HG03565 (cell line): ENCODE results near the gene DMBT1.

Source experiments
- ATAC-seq: cut with Tn5 transposase; IDR thresholded peaks from one replicate; pipeline ENCODE4 v1.9.1; 2021; ENCODE audit warnings: mild to moderate bottlenecking, moderate library complexity; ENCODE audit not compliant: unreplicated experiment

DMBT1 gene

DNA sequence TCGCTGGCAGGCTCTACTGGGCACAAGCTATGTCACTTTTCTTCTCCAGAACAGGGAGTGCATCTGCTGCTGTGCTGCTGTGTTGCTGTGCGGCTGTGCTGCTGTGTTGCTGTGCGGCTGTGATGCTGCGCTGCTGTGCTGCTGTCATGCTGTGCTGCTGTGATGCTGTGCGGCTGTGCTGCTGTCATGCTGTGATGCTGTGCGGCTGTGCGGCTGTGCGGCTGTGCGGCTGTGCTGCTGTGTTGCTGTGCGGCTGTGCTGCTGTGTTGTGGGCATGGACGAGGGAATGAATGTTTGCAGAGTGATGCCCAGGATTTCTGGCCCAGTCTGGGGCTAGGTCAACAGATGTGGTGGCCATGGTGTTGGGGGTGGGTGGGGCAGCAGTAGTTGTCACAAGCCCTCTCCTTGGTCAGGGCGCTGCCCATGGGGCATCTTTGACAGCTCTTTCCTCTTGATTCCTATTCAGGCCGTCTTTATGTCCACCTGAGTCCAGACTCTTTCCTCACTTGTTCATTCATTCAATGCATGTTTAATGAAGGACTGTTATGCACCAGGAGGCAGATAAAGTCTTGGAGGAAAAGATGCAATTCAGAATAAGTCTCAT is 83.5 kb downstream of the DMBT1 start:
- ATAC-seq = no peak

DNA sequence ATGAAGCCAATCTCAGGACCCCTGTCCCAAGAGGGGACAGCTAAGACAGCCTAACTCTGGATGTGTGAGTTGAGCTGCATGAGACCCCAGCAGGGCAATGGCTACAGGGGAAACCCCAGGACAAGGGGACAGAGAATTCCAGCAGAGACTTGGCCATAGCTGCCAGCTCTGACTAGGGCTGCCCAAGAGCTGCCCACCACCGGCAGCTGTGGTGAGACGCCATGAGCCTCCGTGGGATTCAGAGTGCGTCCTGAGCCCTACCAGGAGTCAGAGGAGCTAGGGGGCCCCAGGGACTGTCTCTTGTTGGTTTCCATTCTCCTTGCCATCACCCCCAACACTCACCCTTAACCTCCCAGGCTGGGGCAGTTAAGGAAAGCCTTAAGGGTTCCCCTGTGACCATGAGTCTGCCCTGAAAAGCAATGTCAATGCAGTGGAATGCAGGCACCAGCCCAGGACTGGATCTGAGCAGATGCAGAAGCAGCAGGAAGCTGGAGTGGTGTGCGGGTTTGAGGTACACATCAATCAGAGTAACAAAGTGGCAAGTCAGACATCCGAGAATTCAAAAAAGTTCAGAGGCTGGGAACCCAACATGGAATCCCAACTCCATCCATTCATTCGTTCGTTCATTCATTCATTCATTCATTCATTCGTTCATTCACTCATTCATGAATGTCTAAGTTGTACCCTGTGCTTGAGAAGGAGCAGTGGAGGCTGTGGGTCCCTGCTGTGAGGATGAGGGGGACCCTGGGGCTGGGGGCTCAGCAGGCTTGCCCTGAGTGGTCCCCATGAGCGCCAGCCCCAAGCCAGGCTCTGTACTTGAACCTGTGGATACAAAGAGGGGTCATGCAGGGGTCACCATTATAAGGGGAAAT is 86.2 kb downstream of the DMBT1 start:
- no peak for ATAC-seq

DNA sequence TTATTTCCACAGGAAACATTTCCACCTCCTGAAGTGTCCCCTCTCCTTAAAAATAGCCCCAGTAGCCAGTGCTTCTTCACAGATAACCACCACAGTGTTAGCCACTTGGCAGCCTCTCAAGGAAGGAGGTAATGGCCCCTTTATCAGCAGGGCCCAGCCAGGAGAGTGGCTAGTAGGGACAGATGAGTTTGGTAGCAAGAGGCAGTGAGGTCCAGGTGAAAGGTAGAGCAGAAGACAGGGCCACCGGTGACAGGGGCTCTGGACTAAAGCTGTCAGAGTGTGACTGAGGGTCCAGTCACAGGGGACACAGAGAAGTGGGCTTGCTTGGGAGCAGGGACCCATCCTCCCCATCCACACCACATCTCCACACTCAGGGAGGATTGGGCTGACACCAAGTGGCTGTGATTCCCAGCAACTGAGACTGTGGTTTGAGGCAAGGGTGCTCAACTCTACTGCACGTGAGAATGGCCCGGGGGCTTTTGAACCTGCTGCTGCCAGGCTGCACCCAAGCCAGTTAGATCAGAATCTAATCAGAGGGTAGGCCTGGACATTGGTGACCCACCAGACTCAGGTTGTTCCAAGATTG is 86.9 kb downstream of the DMBT1 start:
- no peak for ATAC-seq

DNA sequence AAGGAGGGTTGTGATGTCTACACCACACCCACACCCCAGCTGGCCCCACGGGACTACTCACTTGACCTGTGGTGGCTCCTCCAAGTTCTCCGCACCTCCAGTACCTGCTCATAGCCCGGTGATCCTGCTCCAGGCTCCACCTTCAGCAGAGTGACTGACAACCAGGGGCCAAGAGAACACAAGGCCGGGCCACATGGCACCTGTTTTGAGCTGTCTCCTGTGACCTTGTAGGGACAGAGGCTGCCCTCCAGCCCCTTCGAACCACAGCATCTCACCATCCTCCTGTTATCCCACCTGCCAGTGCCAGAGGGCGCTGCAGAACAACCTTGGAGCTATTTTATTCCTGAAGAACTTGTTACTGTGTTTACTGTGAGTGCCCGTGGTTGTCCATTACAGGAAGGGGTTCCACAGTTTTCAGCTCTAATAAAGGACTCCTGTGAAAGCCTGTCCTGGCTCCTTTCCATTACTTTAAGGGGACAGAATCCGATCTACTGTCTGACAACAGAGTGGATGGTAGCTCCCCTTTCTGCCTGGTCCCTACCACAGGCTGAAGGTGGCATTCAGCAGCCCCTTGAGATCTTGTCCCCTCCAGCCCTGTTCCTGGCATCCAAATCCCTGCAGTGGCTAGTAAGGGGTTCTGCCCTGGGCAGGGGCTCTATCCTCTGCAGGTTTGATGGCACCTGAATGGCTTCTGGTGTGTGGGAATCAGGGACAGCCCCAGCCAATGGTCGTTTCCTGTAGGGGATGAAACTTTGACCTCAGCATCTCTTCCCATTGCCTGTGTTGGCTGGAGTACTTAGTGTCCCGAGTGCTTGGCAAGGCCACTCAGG is 88.3 kb downstream of the DMBT1 start:
- no peak for ATAC-seq

DNA sequence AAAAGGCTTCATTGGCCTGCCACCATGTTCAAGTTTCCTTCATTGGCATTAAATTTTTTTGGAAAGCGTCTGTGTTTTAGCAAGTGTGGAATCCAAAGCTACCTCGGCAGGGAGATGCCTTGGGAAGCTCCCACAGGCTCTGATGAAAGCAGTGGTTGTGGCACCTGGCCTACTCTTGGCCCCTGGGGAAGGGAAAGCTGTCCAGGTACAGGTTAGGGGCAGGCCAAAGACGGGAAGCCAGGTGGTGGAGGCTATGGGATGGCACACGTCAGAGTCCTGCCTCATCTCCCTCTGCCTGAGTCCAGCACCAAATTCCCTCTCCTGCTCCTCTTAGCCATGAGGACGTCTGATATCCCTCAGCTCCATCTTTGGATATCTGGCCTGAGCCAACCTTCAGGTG is 89.3 kb downstream of the DMBT1 start:
- no peak for ATAC-seq

DNA sequence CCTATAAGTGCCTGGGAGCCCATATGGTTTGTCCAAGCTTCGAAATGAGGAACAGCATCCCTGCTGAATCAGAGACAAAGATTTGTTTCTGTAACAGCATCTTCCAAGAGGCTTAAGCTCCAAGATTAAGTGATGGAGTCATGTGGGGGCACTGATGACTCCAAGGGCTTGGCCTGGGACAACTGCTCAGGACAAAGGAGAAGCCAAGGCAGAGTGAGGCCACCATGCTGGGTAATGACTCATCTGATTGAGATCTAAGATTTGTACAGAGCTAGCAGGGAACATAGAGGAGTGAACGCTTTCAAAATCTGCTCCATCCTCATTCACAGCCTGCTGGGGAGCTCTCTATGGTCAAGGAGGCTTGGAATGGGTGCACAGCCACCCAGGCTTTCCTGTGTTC is 89.8 kb downstream of the DMBT1 start:
- no peak for ATAC-seq

DNA sequence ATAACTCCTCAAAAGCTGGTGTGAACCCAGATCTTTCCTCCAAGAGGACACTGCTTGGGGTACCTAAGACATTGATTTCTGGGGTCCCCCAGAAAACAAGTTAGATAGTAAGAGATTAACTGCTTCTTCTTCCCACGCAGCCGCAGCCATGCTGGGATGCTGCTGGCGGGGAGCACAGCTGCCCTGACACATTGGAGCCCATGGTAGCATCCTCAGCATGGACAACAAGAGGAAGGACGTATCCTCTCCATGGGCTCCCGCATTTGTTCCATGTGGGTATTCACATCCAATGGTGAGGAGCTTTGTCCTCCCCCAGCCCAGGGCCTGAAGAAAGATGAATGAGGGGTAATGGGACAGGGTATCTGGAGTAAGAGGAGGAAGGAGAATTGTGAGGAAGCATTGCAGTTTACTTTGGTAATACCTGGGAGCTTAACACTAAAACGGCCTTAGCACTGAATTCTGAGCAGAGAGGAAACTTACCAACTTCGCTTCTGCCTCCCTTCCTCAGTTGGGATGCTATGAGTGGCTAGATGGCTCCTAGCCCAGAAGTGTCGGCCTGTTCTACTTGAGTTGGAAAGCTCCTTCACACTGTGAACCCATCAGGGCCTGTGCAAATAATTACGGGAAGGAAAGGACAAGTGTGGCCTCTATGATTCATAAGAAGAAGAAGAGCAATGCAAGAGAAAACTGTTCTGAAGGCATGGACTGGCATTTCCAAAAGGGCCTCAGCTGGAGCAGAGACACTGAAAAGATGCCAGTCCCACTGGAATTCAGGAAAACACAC is 95.2 kb downstream of the DMBT1 start:
- ATAC-seq = no peak

DNA sequence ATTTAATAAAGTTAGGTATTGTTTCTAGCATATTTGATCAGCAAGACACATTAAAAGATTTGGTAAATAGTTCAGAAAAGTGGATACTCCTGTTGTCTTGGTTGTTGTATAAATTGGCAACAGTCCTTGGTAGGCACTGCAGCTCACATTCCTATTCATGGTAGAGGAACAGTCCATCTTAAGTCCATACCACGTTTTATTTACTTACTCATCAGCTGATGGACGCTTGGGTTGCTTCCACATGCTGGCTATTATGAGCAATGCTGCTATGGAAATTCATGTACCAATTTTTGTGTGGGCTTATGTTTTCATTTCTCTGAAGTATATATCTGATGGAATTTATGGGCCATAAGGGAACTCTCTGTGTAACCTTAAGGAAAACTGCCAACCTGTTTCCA is 95.8 kb downstream of the DMBT1 start:
- ATAC-seq = no peak

DNA sequence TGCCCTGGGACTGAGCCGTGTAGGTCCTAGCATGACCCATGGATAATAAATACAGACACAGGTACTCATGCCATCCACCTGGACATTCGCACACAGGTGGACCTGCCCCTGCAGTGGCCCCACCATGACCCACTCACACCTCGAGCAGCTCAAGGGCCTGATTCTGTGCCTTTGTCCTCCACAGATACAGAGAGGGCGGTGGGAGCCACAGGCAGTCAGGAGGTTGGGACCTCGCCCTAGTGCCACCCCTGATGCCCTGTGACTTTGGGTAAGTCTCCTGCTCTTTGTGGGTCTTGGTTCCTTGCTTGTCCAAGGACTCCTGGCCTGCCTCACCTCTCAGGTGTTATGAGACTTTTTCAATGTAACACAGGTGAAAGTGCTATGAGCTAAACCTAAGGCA is 96.2 kb downstream of the DMBT1 start:
- ATAC-seq = no peak

DNA sequence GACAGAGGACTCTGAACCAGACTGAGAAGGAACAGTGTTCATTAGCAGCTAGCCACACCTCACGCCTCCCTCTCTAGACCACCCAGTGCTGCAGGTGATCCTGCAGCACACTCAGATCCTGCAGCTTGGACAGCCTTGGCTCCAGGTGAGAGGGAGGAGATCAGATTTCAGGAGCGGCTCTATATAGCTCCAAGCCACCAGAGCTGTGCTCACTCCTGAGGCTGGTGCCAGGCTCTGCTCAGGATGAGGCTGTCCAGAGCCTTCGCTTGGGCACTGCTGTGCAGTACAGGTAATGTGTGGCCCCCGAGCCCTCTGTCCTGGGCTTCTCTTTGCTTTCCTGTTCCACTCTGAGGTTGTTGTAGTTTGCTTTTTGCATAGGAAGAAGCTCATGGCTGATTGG is 96.7 kb downstream of the DMBT1 start:
- no peak for ATAC-seq

DNA sequence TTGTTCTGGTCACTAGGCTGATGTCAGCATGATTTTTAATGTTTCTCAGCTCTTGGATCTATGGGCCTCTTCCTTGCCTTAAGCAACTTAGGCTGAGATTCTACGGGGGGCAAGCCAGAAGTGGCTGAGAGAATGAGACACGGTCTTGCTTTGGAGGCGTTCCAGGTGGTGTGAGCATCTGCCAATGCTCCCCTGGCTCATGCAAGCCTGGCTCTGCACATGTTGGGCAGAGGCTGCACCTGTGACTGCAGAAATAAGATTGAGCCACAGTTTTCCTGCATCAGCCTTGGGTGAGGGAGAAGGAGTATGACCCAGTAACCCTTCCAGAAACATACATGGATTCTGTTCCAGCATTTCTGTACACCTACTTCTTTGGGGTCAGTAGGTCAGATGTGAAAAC is 97.2 kb downstream of the DMBT1 start:
- no peak for ATAC-seq

DNA sequence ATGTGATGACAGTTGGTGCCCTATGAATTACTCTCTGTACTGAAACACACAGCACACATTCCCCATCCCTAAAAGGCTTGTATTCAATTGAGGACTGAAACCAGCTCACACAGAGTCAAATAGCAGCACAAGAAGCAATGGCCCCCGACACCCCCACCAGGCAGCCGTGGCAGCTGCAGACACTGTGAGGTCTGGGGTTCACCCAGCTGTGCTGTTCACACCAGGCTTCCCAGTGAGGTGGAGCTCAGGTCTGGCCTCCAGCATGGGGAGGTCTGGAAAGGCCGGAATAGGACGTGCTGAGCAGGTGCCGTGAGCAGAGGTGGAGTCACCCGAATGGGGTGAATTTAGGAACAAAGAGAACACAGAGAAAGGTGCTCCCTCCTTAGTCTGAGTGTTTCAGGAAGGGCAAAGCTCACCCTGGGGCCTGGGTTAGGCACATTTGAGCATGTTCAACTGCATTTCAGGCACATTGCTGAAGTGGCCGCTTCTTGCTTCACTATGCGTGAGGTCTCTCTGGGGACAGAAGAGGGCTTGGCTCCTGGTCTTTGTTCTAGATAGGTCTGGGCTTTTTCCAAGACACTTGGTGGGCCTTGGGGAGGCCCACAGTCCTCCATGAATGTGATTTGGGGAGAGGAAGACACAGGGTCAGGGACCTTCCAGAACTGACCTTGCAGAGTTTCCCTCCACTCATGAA is 97.9 kb downstream of the DMBT1 start:
- no peak for ATAC-seq

DNA sequence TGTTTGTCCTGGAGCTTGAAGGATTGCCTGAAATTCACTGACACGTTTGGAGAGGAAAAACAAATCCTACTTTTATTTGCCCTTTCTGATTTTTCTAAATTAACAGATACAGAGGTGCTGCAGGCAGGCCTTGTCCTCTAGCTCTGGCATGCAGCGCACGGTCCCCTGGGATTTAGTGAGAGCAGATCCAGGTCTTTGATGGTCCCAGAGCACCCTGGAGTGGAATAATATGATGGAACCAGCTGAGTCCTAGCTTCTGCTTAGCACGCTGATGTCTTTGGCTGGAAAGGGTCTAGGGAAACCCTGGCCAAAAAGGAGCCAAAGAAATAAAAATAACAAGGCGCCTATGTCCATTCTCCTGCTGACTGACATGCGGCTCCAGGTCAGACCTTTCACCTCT is 98.6 kb downstream of the DMBT1 start:
- no peak for ATAC-seq

DNA sequence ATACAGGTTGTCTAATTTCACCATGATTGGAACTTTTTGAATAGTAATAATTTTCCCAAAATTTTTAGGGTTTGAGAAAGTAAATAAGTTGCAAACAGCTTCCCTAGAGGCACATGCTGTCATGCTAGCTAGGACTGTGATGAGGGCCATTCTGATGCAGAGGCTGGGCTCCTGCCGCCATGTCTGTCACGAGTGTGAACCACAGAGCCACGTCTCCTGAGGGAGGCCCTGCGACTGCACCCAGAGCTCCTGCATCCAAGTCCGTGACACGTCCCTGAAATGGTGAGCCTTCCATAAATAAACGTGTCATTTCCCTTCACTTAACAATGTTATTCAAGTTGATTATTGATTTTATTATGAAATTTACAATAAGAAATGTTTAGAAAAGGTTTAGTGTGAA is 99.1 kb downstream of the DMBT1 start:
- no peak for ATAC-seq

DNA sequence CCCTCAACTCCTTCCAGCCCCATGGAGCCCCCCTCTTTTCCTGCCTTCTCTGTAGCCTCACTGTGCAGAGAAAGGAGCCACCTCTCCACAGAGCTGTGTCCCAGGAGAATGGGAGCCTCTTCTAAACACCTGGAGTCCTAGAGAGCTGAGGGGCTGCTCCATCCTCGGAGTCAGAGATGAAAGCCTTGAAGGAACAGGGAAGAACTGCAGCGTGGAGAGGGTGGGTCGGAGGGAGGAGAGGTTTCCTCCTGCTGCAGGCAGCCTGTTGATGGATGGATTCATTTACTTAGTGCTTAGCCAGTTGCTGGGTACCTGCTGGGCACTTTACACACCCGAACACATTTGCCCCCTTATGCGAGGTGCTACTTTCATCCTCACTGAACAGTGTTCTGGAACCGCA is 100.1 kb downstream of the DMBT1 start:
- no peak for ATAC-seq

DNA sequence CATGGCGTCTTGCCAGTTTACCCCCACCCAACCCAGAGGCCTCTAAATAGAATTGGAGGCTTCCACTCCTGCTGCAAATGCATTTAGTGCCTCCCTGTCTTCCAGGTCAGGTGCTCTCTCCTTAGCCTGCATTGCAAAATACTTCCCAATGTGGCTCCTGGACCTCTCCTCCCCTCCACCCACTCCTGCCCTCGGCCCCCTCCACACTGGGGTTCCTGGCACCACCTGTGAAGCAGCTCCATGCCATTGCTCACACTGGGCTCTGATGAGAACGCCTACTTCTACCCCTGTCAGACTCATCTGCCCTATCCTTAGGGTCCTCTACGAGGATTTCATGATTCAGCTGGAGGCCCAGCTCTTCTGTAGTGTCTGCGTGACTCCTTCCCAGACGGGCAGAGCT is 101.7 kb downstream of the DMBT1 start:
- no peak for ATAC-seq

DNA sequence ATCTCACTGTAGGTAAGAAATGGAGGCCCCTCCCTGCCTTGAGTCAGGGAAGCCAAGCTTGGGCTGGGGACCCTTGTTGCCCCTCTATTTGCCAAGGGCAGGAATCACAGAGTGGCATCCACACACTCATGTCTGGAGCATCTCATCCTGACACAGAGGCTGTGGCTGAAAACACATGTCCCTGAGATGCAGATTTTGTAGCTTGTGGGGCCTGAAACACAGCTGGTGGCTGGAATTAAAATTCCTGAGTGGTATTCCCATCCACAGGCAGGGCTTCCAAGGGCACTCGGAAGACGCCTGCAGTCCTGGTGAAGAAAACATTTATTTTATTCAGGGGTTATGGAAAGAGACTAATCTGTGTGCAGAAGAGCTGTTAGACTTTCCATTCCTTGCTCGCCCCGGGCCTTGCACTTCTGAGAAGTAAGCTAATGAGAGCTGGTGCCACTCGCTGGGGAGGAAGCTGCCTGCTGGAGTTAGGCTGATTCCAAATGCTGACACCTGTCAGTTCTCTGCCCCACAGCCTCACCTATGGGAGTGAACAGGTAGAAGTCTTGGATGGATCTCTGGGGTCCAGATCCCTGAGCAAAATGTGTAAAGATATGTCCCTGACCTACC is 103.1 kb downstream of the DMBT1 start:
- no peak for ATAC-seq

DNA sequence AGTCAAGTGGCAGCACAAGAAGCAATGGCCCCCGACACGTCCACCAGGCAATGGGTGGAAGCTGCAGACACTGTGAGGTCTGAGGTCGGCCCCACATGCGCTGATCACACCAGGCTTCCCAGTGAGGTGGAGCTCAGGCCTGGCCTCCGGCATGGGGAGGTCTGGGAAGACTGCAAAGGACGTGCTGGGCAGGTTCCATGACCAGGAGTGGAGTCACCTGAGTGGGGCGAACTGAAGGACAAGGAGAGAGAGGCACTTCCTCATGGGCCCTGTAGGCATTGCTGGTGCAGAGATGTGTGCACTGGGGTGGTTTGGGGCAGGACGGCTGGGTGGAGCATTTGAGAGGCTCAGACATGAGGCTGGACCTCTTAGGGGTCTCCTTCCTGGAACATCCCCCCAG is 103.9 kb downstream of the DMBT1 start:
- ATAC-seq = no peak

DNA sequence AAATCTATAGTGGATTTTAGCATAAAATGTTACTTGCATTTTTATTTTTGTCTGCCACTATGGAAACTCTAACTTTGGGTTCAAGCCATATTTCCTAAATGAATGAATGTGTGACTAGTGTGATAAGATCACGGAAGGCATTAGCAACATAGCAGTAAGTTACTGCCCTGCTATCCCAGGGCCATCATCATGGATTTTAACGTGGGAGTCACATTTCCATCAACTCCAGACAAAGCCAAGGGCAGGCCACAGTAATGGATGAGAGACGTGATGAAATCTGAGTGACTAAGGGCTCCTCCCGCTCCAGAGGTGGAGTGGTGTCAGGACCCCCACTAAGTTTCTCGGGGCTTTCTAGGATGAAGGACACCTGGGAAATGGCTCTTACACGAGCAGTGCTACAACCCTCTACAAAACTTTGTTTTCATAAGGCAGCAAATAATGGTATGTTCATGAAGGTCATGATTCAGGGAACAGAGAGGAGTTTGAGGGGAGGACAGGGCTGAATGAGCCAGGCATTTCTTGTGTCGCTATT is 104.8 kb downstream of the DMBT1 start:
- no peak for ATAC-seq
